KMS-11 (cell line): ENCODE data around the gene MFF.

Source experiments
- H2AFZ ChIP-seq: fragments of 200-600 bp; sonication (generic); 2 replicates; pipeline ENCODE4 v1.6.1; 2016; ENCODE audit warnings: antibody characterized with exemption, mixed run types, low read depth
- H3K27ac ChIP-seq: fragments of 200-600 bp; sonication (generic); 2 replicates; pipeline ENCODE4 v1.6.1; 2016; ENCODE audit warnings: mild to moderate bottlenecking, mixed run types
- H3K27me3 ChIP-seq: fragments of 200-600 bp; sonication (generic); 2 replicates; pipeline ENCODE4 v1.6.1; 2017; ENCODE audit warnings: mild to moderate bottlenecking, low read depth, mixed run types, moderate library complexity; ENCODE audit not compliant: insufficient read depth
- H3K36me3 ChIP-seq: fragments of 200-600 bp; sonication (generic); 2 replicates; pipeline ENCODE4 v1.6.1; 2017; ENCODE audit warnings: mild to moderate bottlenecking, mixed run types; ENCODE audit not compliant: insufficient read depth
- H3K4me1 ChIP-seq: fragments of 200-600 bp; sonication (generic); 2 replicates; pipeline ENCODE4 v1.6.1; 2016; ENCODE audit warnings: mild to moderate bottlenecking, low read depth, mixed run types; ENCODE audit not compliant: poor library complexity, severe bottlenecking
- H3K4me2 ChIP-seq: fragments of 200-600 bp; sonication (generic); 2 replicates; pipeline ENCODE4 v1.7.0; 2016; ENCODE audit warnings: mild to moderate bottlenecking, mixed run types
- H3K4me3 ChIP-seq: fragments of 200-600 bp; sonication (generic); IDR thresholded peaks from 2 replicates; pipeline ENCODE4 v1.6.1; 2017; ENCODE audit warnings: low read depth, low read length, mixed read lengths; ENCODE audit not compliant: insufficient read depth
- H3K79me2 ChIP-seq: fragments of 200-600 bp; sonication (generic); 2 replicates; pipeline ENCODE4 v1.6.1; 2016; ENCODE audit warnings: low read depth, mixed run types; ENCODE audit not compliant: insufficient read depth
- H3K9ac ChIP-seq: fragments of 200-600 bp; sonication (generic); 2 replicates; pipeline ENCODE4 v1.6.1; 2016; ENCODE audit warnings: mild to moderate bottlenecking, mixed run types
- H4K20me1 ChIP-seq: fragments of 200-600 bp; sonication (generic); 2 replicates; pipeline ENCODE4 v1.6.1; 2016; ENCODE audit warnings: mild to moderate bottlenecking, mixed run types; ENCODE audit not compliant: insufficient read depth
- TF ChIP-seq, protein P1 (sequence below): fragments of 200-600 bp; sonication (generic); conservative IDR thresholded peaks from 2 replicates; pipeline ENCODE4 v1.6.1; 2017; ENCODE audit warnings: low read depth, mild to moderate bottlenecking, antibody characterized with exemption, low read length, moderate library complexity, mixed read lengths

Gene MFF

DNA sequence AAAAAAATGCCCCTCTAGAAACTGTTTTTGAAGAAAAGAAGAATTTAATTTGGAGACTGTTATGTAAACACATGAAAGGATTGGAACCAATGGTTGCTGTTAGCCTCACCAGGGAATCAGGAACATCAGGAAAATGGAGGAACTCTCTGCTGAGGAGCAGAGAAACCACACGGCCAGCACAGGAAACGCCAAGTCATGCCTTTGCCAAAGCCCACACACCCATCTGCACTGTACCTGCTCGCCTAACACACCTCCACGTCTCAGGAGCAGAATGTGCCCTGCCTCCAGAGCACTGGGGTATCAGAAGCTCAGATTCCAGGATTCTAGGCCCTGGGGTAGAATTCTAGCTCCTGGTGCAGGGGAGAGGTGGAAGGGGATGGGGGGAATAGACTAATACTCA is 72.5 kb downstream of the MFF start:
- no peaks in the 10 kb centered on the region for H3K27me3 ChIP-seq
- H2AFZ ChIP-seq, result no peak overlapping the region

DNA sequence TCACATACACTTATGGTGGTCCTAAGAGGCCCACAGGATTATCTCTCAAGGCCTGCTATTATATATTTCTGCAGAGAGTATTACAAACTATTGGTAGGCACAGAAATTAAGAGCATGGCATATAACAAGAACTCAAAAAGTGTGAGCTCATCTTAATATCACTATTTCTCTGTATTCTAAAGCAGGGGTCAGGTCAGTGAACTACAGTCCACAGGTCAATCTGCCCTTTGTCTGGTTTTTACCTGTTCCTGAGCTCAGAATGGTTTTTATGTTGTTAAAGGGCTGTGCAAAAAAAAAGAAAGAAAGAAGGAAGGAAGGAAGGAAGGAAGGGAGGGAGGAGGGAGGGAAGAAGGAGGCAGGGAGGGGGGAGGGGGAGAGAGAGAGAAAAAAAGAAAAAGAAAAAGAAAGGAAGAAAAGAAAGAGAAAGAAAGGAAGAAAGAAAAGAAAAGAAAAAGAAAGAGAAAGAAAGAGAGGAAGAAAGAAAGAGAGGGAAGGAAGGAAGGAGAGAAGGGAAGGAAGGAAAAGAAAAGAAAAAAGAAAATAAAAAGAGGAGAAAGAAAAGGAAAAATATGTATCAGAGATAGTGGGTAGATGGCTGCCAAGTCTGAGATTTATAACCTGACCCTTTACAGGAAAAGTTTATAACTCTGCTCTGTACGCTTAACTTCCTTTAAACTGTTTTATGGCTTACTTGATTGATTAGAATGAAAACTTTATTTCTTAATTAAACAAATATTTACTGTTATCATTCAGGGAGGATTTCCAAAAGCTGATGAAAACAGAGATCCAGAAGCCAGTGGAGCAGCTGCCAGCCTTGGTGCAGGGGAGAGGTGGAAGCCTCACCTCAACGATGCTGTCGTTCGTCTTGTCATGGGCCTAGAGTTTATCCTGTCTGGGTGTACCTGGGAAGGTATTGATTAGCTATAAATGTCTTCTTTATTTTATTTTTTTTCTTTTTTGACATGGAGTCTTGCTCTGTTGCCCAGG is 73.9 kb downstream of the MFF start:
- TF ChIP-seq, protein P1, sequence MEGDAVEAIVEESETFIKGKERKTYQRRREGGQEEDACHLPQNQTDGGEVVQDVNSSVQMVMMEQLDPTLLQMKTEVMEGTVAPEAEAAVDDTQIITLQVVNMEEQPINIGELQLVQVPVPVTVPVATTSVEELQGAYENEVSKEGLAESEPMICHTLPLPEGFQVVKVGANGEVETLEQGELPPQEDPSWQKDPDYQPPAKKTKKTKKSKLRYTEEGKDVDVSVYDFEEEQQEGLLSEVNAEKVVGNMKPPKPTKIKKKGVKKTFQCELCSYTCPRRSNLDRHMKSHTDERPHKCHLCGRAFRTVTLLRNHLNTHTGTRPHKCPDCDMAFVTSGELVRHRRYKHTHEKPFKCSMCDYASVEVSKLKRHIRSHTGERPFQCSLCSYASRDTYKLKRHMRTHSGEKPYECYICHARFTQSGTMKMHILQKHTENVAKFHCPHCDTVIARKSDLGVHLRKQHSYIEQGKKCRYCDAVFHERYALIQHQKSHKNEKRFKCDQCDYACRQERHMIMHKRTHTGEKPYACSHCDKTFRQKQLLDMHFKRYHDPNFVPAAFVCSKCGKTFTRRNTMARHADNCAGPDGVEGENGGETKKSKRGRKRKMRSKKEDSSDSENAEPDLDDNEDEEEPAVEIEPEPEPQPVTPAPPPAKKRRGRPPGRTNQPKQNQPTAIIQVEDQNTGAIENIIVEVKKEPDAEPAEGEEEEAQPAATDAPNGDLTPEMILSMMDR, result no peak
- Histone ChIP-seq H4K20me1 (no peaks in the 10 kb centered on the region), H2AFZ (no peak overlapping the region), H3K27ac (no peak overlapping the region), H3K9ac (no peak overlapping the region), H3K79me2 (no peaks in the 10 kb centered on the region), H3K36me3 (no peaks in the 10 kb centered on the region), H3K4me2 (no peak overlapping the region), H3K27me3 (no peaks in the 10 kb centered on the region), H3K4me1 (peaks cover 9% of the 10 kb centered on the region), H3K4me3 (no peak overlapping the region)

More for the DNA sequence above, 72.5 kb downstream of the MFF start:
- Histone ChIP-seq H3K4me3 (no peak overlapping the region), H3K4me1 (peaks cover 9% of the 10 kb centered on the region), H3K36me3 (no peaks in the 10 kb centered on the region), H3K9ac (no peak overlapping the region), H3K27ac (no peak overlapping the region), H3K79me2 (no peaks in the 10 kb centered on the region), H4K20me1 (no peaks in the 10 kb centered on the region), H3K4me2 (no peak overlapping the region)
- TF ChIP-seq, protein P1, result no peak

DNA sequence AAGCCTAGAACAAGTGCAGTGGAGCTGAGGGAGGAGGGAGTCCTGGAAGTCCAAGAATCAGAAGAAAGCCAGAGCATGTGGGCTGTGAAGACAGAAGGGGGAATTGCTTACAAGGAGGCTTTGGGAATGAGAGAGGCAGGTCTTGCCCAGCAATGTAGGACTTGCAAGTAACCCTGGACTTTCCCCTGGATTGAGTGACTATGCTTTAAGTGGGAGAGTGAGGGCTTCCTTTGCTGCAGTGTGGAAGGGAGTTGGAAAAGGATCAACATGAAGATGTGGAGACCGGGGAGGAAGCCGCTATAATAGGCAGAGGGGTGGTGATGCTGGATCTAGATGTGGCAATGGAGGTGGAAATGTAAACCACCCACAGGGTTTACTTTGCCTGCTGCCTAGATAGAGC is 76.5 kb downstream of the MFF start:
- no peaks in the 10 kb centered on the region for H3K36me3 ChIP-seq
- peaks cover 12% of the 10 kb centered on the region for H3K4me1 ChIP-seq

DNA sequence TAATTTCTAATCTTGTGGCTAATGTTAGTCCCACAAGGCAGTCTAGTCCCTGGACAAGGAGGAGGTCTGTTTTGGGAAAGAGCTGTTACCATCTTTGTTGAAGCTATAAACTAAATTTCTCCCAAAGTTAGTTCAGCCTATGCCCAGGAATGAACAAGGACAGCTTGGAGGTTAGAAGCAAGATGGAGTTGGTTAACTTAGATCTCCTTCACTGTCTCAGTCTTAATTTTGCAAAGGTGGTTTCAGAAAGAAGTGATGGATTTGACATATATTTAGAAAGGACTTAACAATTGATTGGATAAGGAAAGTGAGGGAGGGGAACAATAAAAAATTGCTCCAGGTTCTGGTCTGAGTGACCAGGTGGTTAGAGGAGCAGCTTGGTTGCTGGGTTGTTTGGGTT is 77.3 kb downstream of the MFF start:
- peaks cover 17% of the 10 kb centered on the region for H3K4me1 ChIP-seq
- TF ChIP-seq, protein P1, result no peak
- no peaks in the 10 kb centered on the region for H3K79me2 ChIP-seq
- no peak overlapping the region for H3K9ac ChIP-seq
- H3K27me3 ChIP-seq, result no peaks in the 10 kb centered on the region
- no peak overlapping the region for H2AFZ ChIP-seq
- no peak overlapping the region for H3K4me3 ChIP-seq
- no peaks in the 10 kb centered on the region for H3K36me3 ChIP-seq
- no peak overlapping the region for H3K4me2 ChIP-seq
- no peaks in the 10 kb centered on the region for H4K20me1 ChIP-seq
- no peak overlapping the region for H3K27ac ChIP-seq

More for the DNA sequence above, 76.5 kb downstream of the MFF start:
- Histone ChIP-seq H3K27me3 (no peaks in the 10 kb centered on the region), H3K27ac (no peak overlapping the region), H3K4me2 (no peak overlapping the region), H4K20me1 (no peaks in the 10 kb centered on the region), H3K79me2 (no peaks in the 10 kb centered on the region), H2AFZ (no peak overlapping the region), H3K9ac (no peak overlapping the region), H3K4me3 (no peak overlapping the region)
- TF ChIP-seq, protein P1, result no peak
